HepG2 (cell line): Measurements from ENCODE around the gene NRSN2. TPM values are rescaled to one million over a fixed set of nuclear protein-coding genes. Genes with fewer than 3 reads are reported as not detected.

ENCODE experiments used
- ATF1 ChIP-seq: IDR thresholded peaks from 2 replicates; pipeline ENCODE4 v1.6.1; 2016; ENCODE audit warnings: mild to moderate bottlenecking, control low read depth
- ATF7 ChIP-seq, 2 experiments: fragments of 450-650 bp in 1 of 2; sonication (generic) in 1 of 2; formaldehyde crosslinking in 1 of 2; IDR thresholded peaks; 2 replicates each; pipeline versions ENCODE4 v1.4.0 to v1.6.1; 2016 to 2020; ENCODE audit warnings: antibody characterized with exemption in 1 of 2, mild to moderate bottlenecking in 1 of 2, missing genetic modification reagents in 1 of 2
- HNRNPLL ChIP-seq: fragments of 200-400 bp; formaldehyde crosslinking; IDR thresholded peaks from 2 replicates; pipeline ENCODE4 v1.6.1; 2017; ENCODE audit warnings: mild to moderate bottlenecking, low read depth, low read length; ENCODE audit not compliant: poor library complexity, severe bottlenecking
- KAT7 ChIP-seq: IDR thresholded peaks from 2 replicates; pipeline ENCODE4 v1.6.1; 2018; ENCODE audit warnings: borderline replicate concordance, missing compliant biosample characterization
- KLF9 ChIP-seq: IDR thresholded peaks from 2 replicates; pipeline ENCODE4 v1.6.1; 2016; ENCODE audit warnings: low read depth
- MED8 ChIP-seq: sonication (generic); formaldehyde crosslinking; IDR thresholded peaks from 2 replicates; pipeline ENCODE4 v1.8.1; 2023; ENCODE audit warnings: mild to moderate bottlenecking, missing genetic modification reagents; ENCODE audit not compliant: insufficient replicate concordance
- NFKBIZ ChIP-seq: IDR thresholded peaks from 2 replicates; pipeline ENCODE4 v1.6.1; 2018; ENCODE audit warnings: missing genetic modification reagents, missing compliant biosample characterization
- ZBTB20 ChIP-seq: sonication (generic); formaldehyde crosslinking; IDR thresholded peaks from 2 replicates; pipeline ENCODE4 v1.8.1; 2023; ENCODE audit warnings: missing genetic modification reagents, low read depth, mild to moderate bottlenecking, borderline replicate concordance
- ZBTB42 ChIP-seq: sonication (generic); formaldehyde crosslinking; IDR thresholded peaks from 2 replicates; pipeline ENCODE4 v1.5.0; 2020; ENCODE audit warnings: mild to moderate bottlenecking, missing genetic modification reagents
- ZFP90 ChIP-seq: sonication (generic); formaldehyde crosslinking; IDR thresholded peaks from 2 replicates; pipeline ENCODE4 v1.8.0; 2022; ENCODE audit warnings: missing genetic modification reagents, mild to moderate bottlenecking, inconsistent platforms, borderline replicate concordance
- ZNF12 ChIP-seq: sonication (generic); formaldehyde crosslinking; IDR thresholded peaks from 2 replicates; pipeline ENCODE4 v1.5.0; 2020; ENCODE audit warnings: missing genetic modification reagents
- ZNF235 ChIP-seq: sonication (generic); formaldehyde crosslinking; IDR thresholded peaks from 2 replicates; pipeline ENCODE4 v1.8.1; 2023; ENCODE audit warnings: mild to moderate bottlenecking, missing genetic modification reagents, borderline replicate concordance
- ZNF598 ChIP-seq: sonication (generic); formaldehyde crosslinking; IDR thresholded peaks from 2 replicates; pipeline ENCODE4 v1.5.1; 2020; ENCODE audit warnings: mild to moderate bottlenecking, missing genetic modification reagents, borderline replicate concordance
- ZNF749 ChIP-seq: sonication (generic); formaldehyde crosslinking; IDR thresholded peaks from 2 replicates; pipeline ENCODE4 v1.8.0; 2022; ENCODE audit warnings: mild to moderate bottlenecking, missing genetic modification reagents, moderate library complexity, borderline replicate concordance
- ZNF878 ChIP-seq: sonication (generic); formaldehyde crosslinking; IDR thresholded peaks from 2 replicates; pipeline ENCODE4 v1.8.1; 2023; ENCODE audit warnings: mild to moderate bottlenecking, missing genetic modification reagents, moderate library complexity
- polyA plus RNA-seq, 8 experiments: library from polyadenylated mRNA; depleted of rRNA in 3 of 8; stranded (reverse) in 7 of 8; unstranded in 1 of 8; fragments of >200 nt; fragmentation: Illumina TruSeq in 4 of 8; extraction: Trizol in 4 of 8; gene quantifications; 2 replicates each; pipeline versions ENCODE4 v1.2.1 to v1.2.3, GENCODE V29; 2011 to 2016; ENCODE audit warnings: low read depth in 4 of 8, missing spikeins in 1 of 8, mixed read lengths in 1 of 8; ENCODE audit not compliant: insufficient read depth in 1 of 8
- total RNA-seq, 5 experiments: library from RNA; depleted of rRNA; stranded (reverse); fragments of >200 nt; fragmentation: Illumina TruSeq; extraction: Trizol; gene quantifications; 2 replicates each; pipeline ENCODE4 v1.2.3, GENCODE V29; 2016; ENCODE audit warnings: low read depth in 1 of 5
- TF ChIP-seq, protein P1 (sequence below): sonication (generic); formaldehyde crosslinking; IDR thresholded peaks from 2 replicates; pipeline ENCODE4 v1.4.0; 2020; ENCODE audit warnings: missing genetic modification reagents
- TF ChIP-seq, protein P2 (sequence below): sonication (generic); formaldehyde crosslinking; IDR thresholded peaks from 2 replicates; pipeline ENCODE4 v1.5.1; 2020; ENCODE audit warnings: missing genetic modification reagents, mild to moderate bottlenecking, borderline replicate concordance
- TF ChIP-seq, protein P3 (sequence below): sonication (generic); formaldehyde crosslinking; IDR thresholded peaks from 2 replicates; pipeline ENCODE4 v1.9.0; 2021; ENCODE audit warnings: missing genetic modification reagents, borderline replicate concordance
- TF ChIP-seq, protein P4 (sequence below): sonication (generic); formaldehyde crosslinking; IDR thresholded peaks from 2 replicates; pipeline ENCODE4 v1.8.0; 2022; ENCODE audit warnings: missing genetic modification reagents, low read depth, mild to moderate bottlenecking, borderline replicate concordance
- TF ChIP-seq, protein P5 (sequence below): sonication (generic); formaldehyde crosslinking; IDR thresholded peaks from 2 replicates; pipeline ENCODE4 v1.4.0; 2020; ENCODE audit warnings: low read depth, mild to moderate bottlenecking, missing genetic modification reagents
- TF ChIP-seq, protein P6 (sequence below): IDR thresholded peaks from 2 replicates; pipeline ENCODE4 v1.6.1; 2016

The NRSN2 gene
- total and polyA plus RNA-seq, 2 of the 13 experiments (the other 11 are each of a cell fraction or from before 2014, with no cell fraction given), result 32.3 to 49.4 TPM

DNA sequence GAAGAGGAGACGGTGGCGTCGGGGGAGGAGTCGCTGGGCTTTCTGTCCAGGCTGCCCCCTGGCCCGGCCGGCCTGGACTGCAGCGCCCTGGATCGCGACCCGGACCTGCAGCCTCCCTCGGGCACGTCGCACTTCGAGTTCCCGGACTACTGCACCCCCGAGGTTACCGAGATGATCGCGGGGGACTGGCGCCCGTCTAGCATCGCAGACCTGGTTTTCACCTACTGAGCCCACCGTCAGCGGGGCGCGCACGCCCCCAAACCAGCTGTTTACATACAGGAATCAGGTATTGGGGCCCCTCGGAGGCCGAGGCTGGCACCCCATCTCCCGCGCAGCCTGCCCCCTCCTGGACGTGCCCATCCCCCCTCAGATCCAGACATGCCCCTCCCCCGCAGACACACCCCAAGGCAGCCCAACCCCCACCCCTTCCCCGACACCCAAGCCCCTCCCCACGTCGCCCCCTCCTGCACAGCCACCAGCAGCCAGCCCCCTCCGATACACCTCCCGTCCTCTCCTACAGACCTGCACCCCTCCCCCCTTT is 20.2 kb upstream of the NRSN2 start (continued):
- TF ChIP-seq, protein P1, sequence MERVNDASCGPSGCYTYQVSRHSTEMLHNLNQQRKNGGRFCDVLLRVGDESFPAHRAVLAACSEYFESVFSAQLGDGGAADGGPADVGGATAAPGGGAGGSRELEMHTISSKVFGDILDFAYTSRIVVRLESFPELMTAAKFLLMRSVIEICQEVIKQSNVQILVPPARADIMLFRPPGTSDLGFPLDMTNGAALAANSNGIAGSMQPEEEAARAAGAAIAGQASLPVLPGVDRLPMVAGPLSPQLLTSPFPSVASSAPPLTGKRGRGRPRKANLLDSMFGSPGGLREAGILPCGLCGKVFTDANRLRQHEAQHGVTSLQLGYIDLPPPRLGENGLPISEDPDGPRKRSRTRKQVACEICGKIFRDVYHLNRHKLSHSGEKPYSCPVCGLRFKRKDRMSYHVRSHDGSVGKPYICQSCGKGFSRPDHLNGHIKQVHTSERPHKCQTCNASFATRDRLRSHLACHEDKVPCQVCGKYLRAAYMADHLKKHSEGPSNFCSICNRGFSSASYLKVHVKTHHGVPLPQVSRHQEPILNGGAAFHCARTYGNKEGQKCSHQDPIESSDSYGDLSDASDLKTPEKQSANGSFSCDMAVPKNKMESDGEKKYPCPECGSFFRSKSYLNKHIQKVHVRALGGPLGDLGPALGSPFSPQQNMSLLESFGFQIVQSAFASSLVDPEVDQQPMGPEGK (CRISPR knock-in tag), result peak; percentile 76
- TF ChIP-seq, protein P2, sequence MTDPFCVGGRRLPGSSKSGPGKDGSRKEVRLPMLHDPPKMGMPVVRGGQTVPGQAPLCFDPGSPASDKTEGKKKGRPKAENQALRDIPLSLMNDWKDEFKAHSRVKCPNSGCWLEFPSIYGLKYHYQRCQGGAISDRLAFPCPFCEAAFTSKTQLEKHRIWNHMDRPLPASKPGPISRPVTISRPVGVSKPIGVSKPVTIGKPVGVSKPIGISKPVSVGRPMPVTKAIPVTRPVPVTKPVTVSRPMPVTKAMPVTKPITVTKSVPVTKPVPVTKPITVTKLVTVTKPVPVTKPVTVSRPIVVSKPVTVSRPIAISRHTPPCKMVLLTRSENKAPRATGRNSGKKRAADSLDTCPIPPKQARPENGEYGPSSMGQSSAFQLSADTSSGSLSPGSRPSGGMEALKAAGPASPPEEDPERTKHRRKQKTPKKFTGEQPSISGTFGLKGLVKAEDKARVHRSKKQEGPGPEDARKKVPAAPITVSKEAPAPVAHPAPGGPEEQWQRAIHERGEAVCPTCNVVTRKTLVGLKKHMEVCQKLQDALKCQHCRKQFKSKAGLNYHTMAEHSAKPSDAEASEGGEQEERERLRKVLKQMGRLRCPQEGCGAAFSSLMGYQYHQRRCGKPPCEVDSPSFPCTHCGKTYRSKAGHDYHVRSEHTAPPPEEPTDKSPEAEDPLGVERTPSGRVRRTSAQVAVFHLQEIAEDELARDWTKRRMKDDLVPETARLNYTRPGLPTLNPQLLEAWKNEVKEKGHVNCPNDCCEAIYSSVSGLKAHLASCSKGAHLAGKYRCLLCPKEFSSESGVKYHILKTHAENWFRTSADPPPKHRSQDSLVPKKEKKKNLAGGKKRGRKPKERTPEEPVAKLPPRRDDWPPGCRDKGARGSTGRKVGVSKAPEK (CRISPR knock-in tag), result peak; percentile 90; the same call in 1 of the 2 replicates
- no peak for TF ChIP-seq ATF7 (IDR thresholded peaks at IDR 0.05)
- 0 out of 2 replicates have a peak, but pooled peaks have one; percentile 17 for TF ChIP-seq ATF7 (CRISPR knock-in tag; IDR thresholded peaks at IDR 0.05)
- TF ChIP-seq ZFP90 (CRISPR knock-in tag), result no peak
- TF ChIP-seq, protein P3, sequence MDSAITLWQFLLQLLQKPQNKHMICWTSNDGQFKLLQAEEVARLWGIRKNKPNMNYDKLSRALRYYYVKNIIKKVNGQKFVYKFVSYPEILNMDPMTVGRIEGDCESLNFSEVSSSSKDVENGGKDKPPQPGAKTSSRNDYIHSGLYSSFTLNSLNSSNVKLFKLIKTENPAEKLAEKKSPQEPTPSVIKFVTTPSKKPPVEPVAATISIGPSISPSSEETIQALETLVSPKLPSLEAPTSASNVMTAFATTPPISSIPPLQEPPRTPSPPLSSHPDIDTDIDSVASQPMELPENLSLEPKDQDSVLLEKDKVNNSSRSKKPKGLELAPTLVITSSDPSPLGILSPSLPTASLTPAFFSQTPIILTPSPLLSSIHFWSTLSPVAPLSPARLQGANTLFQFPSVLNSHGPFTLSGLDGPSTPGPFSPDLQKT (CRISPR knock-in tag), result no peak
- TF ChIP-seq HNRNPLL, result no peak
- TF ChIP-seq ZBTB20 (CRISPR knock-in tag), result peak; percentile 79; the same call in 1 of the 2 replicates
- no peak; the same call in 1 of the 2 replicates for TF ChIP-seq ZNF235 (CRISPR knock-in tag)
- TF ChIP-seq ATF1, result no peak
- 0 out of 2 replicates have a peak, but pooled peaks have one; percentile 5 for TF ChIP-seq ZNF749 (CRISPR knock-in tag)
- TF ChIP-seq MED8, result no peak
- TF ChIP-seq ZNF598 (CRISPR knock-in tag), result no peak
- peak; percentile 93; the same call in 1 of the 2 replicates for TF ChIP-seq KAT7 (CRISPR knock-in tag)
- TF ChIP-seq NFKBIZ (CRISPR knock-in tag), result no peak
- TF ChIP-seq ZBTB42 (CRISPR knock-in tag), result peak; percentile 91; the same call in 1 of the 2 replicates
- TF ChIP-seq ZNF878, result no peak
- no peak for TF ChIP-seq ZNF12 (CRISPR knock-in tag)
- TF ChIP-seq, protein P4, sequence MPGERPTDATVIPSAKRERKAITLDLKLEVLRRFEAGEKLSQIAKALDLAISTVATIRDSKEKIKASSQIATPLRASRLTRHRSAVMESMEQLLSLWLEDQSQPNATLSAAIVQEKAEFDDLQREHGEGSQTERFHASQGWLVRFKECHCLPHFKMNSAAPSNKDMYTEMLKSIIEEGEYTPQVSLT (CRISPR knock-in tag), result no peak
- TF ChIP-seq, protein P5, sequence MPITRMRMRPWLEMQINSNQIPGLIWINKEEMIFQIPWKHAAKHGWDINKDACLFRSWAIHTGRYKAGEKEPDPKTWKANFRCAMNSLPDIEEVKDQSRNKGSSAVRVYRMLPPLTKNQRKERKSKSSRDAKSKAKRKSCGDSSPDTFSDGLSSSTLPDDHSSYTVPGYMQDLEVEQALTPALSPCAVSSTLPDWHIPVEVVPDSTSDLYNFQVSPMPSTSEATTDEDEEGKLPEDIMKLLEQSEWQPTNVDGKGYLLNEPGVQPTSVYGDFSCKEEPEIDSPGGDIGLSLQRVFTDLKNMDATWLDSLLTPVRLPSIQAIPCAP, result no peak
- TF ChIP-seq, protein P6, sequence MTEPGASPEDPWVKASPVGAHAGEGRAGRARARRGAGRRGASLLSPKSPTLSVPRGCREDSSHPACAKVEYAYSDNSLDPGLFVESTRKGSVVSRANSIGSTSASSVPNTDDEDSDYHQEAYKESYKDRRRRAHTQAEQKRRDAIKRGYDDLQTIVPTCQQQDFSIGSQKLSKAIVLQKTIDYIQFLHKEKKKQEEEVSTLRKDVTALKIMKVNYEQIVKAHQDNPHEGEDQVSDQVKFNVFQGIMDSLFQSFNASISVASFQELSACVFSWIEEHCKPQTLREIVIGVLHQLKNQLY, result 0 out of 2 replicates have a peak, but pooled peaks have one; percentile 15
- no peak for TF ChIP-seq KLF9 (CRISPR knock-in tag)
